IPS-18c (cell line): ENCODE data around the gene BLACAT1.
"Not testable (repeated sequence)": the region's sequence is repeated elsewhere in the genome, so short reads cannot be mapped to it uniquely, and the experiment has no call there.

Experiments used
- H3K4me3 ChIP-seq: 2 replicates; pipeline ENCODE4 v1.7.0; 2013; ENCODE audit warnings: low read depth, mild to moderate bottlenecking, low read length, moderate library complexity; ENCODE audit not compliant: insufficient read depth
- H3K9me3 ChIP-seq: one replicate; pipeline ENCODE4 v1.6.1; 2013; ENCODE audit warnings: mild to moderate bottlenecking, low read length, moderate library complexity; ENCODE audit not compliant: control insufficient read depth, insufficient read depth

BLACAT1 gene

DNA sequence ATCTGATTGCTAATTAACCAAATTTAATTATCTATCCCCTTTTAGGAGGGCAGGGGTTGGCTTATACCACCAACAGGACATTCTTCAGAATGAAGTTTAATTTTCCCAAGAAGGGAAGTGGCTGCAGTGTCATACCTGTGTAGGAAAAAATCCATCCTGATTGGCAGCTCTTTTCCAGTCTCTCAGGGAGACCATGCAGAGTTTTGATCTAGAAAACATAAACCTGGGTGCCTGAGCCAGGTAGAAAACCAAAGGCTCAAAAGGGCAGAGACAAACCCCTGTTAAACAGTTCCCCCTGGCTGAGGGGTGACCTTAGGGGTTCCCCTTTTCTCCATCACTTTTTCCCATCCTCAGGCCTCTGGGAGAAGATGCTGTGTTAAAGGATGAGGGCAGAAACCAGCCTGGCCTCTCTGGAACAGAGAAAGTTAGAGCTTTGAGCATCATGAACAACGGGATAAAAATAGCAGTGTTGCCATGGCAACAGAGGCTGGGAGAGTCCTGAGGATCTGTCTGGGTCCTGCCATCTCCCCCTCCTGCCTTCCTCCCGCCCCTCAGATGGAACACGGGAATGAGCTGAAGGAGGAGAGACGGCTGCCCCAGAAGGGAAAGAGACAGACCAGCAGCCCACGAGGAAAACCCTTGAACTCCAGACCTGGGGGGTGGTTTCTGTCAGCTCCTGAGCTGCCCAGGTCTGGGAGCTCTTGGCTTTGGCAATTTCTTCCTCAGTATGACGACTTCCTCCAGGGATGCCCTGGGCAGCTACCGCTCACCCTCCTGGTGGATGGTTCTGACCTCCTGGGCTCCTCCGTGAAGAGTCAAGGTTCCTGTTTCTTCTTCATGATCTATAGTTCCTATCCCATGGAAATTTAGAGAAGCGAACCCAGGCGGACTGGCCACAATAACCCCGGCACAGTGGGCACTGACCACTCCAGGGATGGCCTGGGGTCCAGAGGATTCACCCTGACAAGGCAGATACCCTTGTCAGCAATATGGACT is 20.0 kb downstream of the BLACAT1 start:
- no peak overlapping the region for H3K4me3 ChIP-seq
- H3K9me3 ChIP-seq = peaks cover 2% of the 10 kb centered on the region

DNA sequence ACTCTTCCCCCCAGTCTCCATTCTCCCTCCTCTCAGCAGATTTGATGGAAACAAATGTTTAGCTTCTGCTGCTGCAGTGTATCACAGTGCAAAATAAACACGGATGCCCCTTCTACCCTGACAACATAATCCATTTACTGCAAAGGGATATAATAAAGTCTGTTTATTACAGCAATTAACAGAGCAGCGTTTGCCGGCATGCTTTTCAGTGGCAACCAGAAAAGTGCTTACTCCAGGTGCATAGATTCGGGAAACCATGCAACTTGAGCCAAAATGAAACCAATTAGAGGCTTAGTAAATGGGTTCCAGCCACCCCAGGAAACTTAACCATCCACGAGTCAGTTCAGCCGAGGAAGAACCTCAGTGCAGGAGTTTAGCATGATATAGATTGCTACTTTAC is 21.1 kb downstream of the BLACAT1 start:
- peaks cover 2% of the 10 kb centered on the region for H3K9me3 ChIP-seq
- no peak overlapping the region for H3K4me3 ChIP-seq

DNA sequence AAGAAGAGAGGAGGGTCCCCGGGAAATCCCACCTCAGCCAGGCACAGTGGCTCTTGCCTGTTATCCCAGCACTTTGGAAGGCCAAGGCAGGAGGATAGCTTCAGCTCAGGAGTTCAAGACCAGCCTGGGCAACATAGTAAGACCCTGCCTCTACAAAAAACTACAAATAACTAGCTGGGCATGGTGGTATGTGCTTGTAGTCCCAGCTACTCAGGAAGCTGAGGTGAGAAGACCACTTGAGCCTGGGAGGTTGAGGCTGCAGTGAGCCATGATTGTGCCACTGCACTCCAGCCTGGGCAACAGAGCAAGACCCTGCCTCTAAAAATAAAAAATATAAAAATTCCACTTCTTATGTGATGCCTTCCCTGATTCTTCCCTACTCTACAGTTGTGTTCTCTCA is 23.2 kb downstream of the BLACAT1 start:
- H3K4me3 ChIP-seq, H3K9me3 ChIP-seq: not testable (repeated sequence)

DNA sequence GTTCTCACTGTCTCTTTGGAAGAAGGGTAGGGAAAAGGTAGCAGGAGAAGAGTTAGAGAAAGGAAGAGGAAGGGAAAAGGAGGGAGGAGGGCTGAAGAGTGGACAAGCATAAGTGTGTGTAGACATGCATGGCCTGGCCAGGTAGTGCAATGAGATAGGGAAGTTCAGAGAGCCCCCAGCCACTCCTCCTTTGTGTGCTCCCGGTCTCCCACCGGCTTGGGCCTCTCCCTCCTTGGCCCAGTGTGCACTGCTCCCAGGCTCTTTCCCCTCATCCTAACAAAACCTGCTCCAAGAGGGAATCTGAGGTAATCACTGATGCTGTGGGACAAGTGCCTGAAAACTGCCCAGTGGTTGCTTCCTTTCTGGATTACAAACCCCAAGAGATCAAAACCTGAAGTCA is 23.7 kb downstream of the BLACAT1 start:
- Histone ChIP-seq H3K9me3 (peaks cover 2% of the 10 kb centered on the region), H3K4me3 (no peak overlapping the region)

DNA sequence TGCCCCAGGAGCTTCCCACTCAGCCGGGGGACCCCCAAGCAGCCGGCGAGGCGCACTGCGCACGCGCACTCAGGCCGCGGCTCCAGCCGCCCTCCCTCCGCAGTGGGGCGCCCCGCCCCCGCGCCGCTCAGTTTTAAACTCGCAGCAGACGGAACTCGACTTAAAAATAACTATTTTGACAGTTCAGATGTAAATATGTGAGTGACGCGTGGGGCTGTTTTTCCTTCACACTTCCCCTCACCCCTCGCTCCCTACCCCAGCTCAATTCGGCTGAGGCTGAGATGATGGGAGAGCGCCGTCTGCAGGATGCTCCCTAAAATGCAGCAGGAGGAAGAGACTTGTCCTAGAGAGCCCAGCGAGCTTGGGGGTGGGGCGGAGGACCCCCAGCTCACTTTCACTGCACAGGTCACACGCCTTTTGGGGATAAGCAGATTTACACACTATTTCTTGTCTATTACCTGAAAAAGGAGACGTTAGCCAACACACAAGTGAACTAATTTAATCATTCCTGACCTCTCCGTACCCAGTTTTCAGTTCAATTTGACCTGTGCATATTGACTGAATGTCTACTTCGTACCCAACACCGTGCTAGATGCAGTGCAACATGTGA is 25.0 kb downstream of the BLACAT1 start:
- Histone ChIP-seq H3K9me3 (peaks cover 2% of the 10 kb centered on the region), H3K4me3 (peak overlapping the region; percentile 52)

DNA sequence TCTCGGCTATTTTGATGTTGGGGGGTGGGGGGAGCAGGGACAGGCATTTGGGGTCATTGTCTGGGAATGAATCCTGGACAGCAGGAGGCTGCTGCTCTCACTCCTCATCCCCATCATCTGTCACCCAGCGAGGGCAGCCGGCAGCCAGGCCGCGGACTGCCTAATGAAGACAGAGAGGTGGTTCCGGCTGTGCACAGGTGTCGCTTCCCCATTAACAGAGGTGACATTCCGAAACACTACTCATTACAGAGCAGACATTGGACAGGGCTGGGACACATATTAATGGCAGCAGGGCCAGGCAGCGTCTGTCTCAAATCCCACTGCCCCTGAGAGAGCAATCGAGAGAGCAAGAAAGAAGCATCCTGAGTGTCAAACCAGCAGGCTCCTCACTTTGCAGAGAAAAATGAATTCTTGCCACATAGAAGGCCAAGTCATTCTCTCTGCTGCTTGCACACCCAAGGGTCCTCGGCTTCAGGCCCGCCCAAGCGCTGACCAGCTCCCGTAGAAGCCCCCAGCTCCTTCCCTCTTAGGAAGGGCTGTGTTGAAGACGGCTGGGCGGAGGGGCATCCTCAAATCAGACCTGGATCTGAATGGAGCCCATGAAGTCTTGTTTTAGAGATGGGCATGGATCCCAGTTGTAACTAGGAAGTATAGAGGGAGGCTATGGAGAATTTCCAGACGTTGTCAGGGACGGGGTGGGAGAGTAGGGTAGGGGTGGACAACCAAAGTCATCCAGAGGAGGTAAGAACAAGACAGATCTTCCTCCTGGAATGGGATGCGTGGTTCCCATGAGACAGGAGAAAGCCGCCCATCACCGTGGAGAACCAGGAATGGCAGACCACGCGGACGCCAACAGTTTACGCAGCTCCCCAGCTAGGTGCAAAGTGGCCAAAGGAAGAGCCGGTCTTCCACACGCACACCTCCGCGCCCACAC is 25.8 kb downstream of the BLACAT1 start:
- H3K9me3 ChIP-seq = peaks cover 2% of the 10 kb centered on the region
- peak overlapping the region; percentile 52 for H3K4me3 ChIP-seq

DNA sequence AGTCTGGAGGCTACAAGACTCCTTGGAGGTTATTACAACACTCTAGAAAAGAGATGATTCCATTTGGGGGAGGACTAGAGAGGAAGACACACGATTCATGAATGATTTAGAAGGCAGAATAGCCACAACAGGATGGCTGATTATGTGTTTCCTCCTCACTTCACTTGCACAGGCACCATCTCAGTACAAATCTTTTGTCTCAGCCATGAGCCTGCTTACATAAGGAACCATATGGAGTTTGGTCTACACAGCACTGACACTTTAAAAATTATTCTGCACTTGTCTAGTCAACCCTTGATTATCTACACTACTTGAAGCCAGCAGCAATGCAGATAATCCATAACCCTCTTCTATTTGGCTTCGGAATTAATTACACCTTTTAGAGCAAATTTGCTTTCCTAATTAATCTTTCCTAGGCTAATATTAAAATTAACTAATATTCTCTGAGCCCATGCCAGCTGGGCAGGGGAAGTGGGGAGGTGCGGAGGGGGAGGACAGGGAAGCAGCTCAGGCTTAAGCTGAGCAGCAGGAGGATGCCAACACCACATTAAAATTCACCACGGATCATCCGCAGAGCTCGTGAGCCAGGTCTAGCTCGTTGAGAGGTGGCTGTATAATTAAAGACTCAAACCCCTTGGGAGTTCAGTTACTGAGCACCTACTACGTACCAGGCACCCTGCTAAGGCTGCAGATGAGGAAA is 30.8 kb downstream of the BLACAT1 start:
- H3K4me3 ChIP-seq = no peak overlapping the region
- no peaks in the 10 kb centered on the region for H3K9me3 ChIP-seq

DNA sequence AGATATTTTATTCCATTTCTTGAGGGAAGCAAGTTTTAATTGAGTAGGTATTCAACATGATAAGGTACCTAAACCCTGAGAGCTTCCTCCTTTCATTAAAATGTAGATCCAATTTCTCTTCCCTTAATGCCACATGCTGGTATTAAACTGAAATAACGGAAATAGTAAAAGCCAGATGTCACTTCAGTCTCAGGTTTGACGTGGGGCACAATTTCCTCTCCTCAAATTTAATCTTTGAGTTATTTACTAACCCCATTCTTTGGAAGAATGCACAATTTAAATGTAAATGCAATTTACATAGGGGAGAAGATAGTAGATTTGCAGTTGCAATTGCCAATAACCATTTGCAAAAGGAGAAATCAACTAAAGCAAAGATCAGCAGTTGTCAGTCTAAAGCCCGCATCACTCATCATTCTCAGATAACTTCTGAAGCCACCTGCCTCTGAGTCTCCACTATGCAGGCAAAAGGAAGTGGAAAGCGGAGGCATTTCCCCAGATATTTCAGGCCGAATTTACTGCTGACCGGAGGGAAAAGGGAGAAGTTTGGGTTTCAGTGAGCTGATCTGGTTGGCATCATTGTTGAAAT is 31.9 kb downstream of the BLACAT1 start:
- Histone ChIP-seq H3K9me3 (no peaks in the 10 kb centered on the region), H3K4me3 (no peak overlapping the region)

DNA sequence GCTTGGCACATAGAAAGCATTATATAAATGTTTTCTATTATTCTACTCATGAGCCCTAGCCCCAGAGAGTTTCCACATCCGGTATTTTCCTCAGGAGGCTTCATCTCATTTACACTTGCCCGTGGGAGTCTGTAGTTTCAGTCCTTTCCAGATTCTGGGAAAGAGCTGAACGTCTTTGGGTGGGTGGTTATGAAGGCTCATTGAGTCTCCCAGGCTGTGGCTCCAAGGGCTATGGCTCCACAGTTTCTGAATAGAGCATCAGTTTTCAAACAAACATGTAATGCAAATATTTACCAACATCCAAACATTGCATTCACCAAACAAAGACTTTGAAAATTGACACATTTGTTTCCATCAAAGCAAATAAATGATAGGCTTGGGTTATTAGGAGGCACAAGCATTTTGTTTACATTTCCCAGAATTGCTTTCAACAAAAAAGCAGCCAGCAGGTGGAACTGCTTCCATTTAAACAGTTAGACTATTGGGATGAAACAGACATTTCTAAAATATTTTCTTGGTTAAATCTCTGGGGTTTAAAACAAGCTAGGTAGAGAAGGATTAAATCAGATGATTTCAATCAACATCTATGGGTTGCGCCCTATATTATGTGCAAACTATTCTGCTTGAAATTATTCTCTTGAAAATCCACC is 32.7 kb downstream of the BLACAT1 start:
- Histone ChIP-seq H3K4me3 (no peak overlapping the region), H3K9me3 (no peaks in the 10 kb centered on the region)

DNA sequence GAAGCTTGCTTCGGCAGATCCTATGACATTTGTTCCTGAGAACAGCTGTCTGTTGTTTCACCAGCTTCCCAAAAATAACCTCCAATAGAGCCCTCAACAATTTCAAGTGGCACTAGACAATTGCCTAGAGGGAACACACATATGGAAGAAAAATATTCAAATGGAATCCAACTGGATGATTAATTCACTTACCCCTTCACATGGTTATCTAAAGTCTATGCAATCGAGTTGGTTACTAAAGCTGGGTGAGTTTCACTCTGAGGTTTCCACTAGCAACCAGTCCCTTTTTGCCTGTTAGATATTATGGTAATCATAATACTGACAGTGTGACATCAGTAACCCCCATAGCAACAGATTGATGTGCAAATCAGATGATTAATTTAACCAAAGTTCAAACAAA is 34.0 kb downstream of the BLACAT1 start, which contains the start of gene LEMD1:
Gene LEMD1 (minus strand): TSS at position 259 of the 400 bp plus-strand sequence. CDS start 1,520 bp downstream, outside the sequence.
- H3K9me3 ChIP-seq = no peaks in the 10 kb centered on the region
- H3K4me3 ChIP-seq = no peak within 1 kb of the TSS

DNA sequence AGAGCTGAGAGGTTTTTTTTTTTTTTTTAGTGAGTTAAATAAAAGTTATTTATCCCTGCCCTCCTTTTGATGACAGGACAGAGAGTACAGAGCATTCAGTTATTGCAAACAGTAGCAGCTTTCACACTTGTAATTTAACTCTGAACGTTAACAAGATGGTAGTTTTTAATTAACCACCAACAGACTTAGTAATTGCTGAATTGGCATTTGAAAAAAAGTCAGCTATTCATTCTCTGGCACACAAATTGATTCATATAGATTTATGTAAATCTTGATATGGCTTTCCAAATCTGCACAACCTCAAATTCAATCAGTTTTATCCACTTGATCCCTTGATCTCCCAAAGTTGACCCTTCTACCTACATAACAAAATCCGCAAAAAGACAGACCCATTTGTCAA is 34.9 kb downstream of the BLACAT1 start:
- Histone ChIP-seq H3K9me3 (no peaks in the 10 kb centered on the region), H3K4me3 (no peak overlapping the region)

DNA sequence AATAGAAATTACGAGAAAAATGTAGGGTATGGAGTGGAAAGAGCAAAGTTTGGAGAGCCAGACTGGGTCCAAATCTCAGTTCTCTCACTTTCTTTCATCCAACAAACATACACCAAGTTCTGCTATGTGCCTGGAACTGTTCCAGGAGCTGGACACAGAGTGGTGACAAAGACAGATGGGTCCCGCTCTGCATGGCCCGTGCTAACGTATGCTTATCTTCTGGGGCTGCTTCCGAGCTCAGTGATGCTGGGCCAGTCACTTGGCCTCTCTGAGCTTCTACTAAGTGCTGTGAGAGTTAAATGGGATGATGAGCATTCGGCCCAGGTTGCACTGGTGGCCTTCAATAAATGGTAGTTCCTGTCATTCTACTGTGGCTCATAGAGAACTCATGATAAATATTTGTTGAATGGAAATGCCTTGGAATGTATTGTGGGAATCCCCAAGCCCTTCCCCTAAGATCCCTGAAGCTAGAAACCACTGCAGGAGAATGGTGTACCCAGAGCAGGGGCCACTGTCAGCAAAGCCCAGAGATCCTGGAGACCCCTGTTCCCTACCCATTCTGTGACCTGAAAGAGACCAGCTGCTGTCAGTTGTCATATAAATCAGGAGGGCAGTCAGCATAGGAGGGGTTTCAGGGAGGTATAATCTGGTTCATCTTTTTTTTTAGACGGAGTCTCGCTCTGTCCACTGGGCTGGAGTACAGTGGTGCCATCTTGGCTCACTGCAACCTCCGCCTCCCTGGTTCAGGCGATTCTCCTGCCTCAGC is 37.8 kb downstream of the BLACAT1 start:
- Histone ChIP-seq H3K4me3 (no peak overlapping the region), H3K9me3 (no peaks in the 10 kb centered on the region)

DNA sequence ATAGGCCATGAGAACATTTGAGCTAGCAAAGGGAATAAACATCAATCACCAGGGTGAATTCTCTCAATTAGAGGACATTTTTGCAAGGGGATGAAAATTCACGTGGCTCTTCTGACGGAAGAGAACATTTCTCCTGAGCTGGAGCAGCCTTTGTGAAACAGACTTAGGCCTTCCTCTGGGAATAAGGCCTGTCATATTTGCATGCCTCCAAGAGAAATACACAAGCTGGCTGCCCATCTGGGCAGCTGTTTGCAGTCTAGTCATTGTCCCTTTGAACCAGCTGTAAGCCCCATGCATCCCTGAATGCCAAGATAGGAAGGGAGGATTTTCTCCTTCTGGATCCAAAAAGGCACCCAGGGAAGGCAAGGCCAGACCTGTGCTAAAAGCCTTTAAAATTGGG is 39.5 kb downstream of the BLACAT1 start:
- Histone ChIP-seq H3K4me3 (no peak overlapping the region), H3K9me3 (no peaks in the 10 kb centered on the region)

DNA sequence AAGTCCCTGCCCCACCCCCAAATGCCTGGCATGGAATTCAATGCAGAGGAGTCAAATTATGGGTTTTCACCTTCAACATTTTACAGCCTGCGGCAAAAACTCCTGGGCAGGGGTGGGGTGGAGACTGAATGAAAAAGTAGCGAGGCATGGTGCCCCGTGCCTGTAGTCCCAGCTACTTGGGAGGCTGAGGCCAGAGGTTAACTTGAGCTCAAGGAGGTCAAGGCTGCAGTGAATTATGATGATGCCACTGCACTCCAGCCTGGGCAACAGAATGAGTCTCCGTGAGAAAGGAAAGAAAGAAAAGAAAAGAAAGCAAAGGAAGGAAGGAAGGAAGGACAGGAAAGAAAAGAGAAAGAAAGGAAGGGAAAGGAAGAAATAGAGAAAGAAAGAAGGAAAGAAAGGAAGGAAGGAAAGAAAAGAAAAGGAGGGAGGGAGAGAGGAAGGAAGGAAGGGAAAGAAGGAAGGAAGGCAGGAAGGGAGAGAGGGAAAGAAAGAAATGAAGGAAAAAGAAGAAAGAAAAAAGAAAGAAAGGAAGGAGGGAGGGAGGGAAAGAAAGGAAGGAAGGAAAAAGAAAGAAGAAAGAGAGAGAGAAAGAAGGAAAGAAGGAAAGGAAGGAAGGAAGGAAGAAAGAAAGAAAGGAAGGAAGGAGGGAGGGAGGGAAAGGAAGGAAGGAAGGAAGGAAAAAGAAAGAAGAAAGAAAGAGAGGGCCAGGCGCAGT is 45.1 kb downstream of the BLACAT1 start:
- Histone ChIP-seq H3K9me3 (peaks cover 2% of the 10 kb centered on the region), H3K4me3 (no peak overlapping the region)

DNA sequence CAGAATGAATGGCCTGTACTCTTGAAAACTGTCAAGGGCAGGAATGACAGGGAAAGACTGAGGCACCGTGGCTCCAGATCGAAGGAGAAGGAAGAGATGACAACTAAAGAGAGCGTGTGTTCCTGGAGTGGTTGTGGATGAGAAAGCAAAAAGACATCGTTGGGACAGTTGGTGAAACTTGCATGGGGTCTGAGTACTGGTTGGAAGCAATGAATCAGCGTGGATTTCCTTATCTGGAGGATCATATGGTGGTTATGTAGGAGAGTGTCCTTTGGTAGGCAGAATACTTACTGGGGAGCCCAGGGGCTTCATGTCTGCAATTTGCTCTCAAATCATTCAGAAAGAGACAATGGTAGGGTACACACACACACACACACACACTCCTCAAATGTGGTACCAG is 47.9 kb downstream of the BLACAT1 start:
- Histone ChIP-seq H3K4me3 (no peak overlapping the region), H3K9me3 (peaks cover 2% of the 10 kb centered on the region)
